Subcutaneous adipose tissue (tissue), 4 donors: Measurements from ENCODE around the gene CFAP46. TPM values are rescaled to one million over a fixed set of nuclear protein-coding genes. Genes with fewer than 3 reads are reported as not detected.

ENCODE experiments used
- CTCF ChIP-seq: fragments of 450-650 bp; IDR thresholded peaks from one replicate; pipeline ENCODE4 v1.5.1; 2016; ENCODE audit warnings: low read depth, mild to moderate bottlenecking, control low read depth, antibody characterized with exemption, moderate library complexity
- total RNA-seq, 4 donors: library from RNA; depleted of rRNA; stranded (reverse); fragments of >200 nt; gene quantifications; one replicate each; pipeline ENCODE4 v1.1.0, GENCODE V29; 2016

CFAP46 gene
- total RNA-seq, 4 donors from 2014 or later = not detected

GRCh38 chr10:132844069-132844809, 98.1 kb downstream of the CFAP46 start:
- TF ChIP-seq CTCF = no peak

GRCh38 chr10:132842397-132842796, 100.0 kb downstream of the CFAP46 start:
- TF ChIP-seq CTCF = no peak

- no peak for TF ChIP-seq CTCF
Observed at GRCh38 chr10:132841615-132841975, 100.8 kb downstream of the CFAP46 start.

GRCh38 chr10:132840698-132841614, 101.4 kb downstream of the CFAP46 start:
- no peak for TF ChIP-seq CTCF

- no peak for TF ChIP-seq CTCF
Observed at GRCh38 chr10:132839061-132839460, 103.3 kb downstream of the CFAP46 start.

- TF ChIP-seq CTCF = no peak
Observed at GRCh38 chr10:132838346-132838970, 103.9 kb downstream of the CFAP46 start.

- TF ChIP-seq CTCF = no peak
Observed at GRCh38 chr10:132837905-132838304, 104.5 kb downstream of the CFAP46 start.
